ENCODE measurements around the gene TUBA4A. TPM values are rescaled to one million over a fixed set of nuclear protein-coding genes. Genes with fewer than 3 reads are reported as not detected.

TUBA4A gene
- total RNA-seq, 4 donors from 2014 or later, result 8.0 to 24.6 (median 9.4) TPM

DNA sequence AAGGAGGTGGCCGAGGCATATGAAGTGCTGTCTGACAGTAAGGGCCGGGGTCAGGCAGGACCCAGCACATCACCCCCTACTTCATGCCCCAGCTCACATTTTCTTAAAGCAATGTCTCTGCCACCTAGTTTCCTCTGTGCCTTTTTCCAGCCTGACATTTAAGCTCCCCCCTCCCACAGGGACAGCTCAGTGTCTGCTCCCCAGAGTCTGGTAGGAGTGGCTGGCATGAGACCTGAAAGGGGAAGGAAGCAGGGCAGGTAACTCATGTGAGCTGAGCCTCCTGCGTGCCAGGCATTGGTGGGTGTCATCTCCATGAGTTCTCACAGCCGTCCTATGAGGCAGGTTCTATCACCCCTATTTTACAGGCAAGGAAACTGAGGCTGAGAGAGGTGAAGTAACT lies 26.9 kb upstream of the TUBA4A start:
- WGBS, 2 donors, result 79 to 86% methylated on average over 4 of the region's 4 CpGs
- H3K4me3 ChIP-seq, result peak overlapping the region in 3 of 4 donors; percentile 82 to 95 (median 85)
- H3K4me1 ChIP-seq, result peaks cover 0 to 73% (median 35%) of the 10 kb centered on the region in 4 donors
- TF ChIP-seq CTCF (IDR thresholded peaks at IDR 0.05) (no peak), POLR2A (IDR thresholded peaks at IDR 0.05) (no peak), EP300 (IDR thresholded peaks at IDR 0.05) (no peak)
- H3K9me3 ChIP-seq, result no peaks in the 10 kb centered on the region
- no peak for DNase-seq (ENCODE audit: low spot score in 2 of 2)
- H3K27ac ChIP-seq, result peak overlapping the region; percentile 94 to 100 (median 100)
- H3K27me3 ChIP-seq, result no peaks in the 10 kb centered on the region
- H3K36me3 ChIP-seq, result peaks cover 0 to 52% (median 6%) of the 10 kb centered on the region in 3 donors

DNA sequence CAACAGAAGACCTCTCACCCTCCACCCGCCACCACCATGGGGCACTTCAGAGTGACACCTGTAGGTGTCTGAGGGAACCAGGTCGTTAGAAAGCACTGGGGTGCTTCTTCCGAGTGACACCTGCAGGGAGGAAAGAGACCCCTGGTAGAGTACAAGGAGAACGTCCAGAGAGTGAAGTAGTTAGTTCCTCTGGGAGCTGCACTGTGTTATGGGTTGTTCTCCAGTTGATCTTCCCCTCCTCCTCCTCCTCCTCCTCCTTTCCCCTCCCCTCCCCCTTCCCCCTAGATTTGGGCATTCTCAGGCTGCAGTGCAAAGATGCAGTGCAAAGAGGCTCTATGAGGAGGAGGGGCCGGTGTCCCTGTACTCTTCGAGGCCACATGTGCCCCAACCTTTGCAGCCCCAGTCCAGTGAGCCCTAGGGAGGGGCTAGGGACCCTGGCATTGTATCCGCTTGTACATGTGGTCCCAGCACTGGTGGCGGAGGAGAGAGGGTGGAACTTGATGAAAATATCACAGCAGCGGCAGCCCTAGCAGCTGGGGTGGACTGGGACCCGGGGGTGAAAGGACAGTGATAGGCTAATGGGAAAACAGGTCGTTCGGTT lies 26.3 kb upstream of the TUBA4A start:
- Histone ChIP-seq H3K4me3 (peak overlapping the region; percentile 65 to 95 (median 84)), H3K9me3 (no peaks in the 10 kb centered on the region), H3K27me3 (no peaks in the 10 kb centered on the region), H3K36me3 (peaks cover 0 to 46% (median 3%) of the 10 kb centered on the region in 3 donors), H3K4me1 (peaks cover 0 to 66% (median 30%) of the 10 kb centered on the region in 4 donors), H3K27ac (peak overlapping the region; percentile 94 to 100 (median 100))
- TF ChIP-seq POLR2A (IDR thresholded peaks at IDR 0.05) (no peak), CTCF (IDR thresholded peaks at IDR 0.05) (no peak), EP300 (IDR thresholded peaks at IDR 0.05) (no peak)
- DNase-seq (ENCODE audit: low spot score in 2 of 2), result no peak
- 30 to 43% methylated on average over 11 to 12 of the region's 12 CpGs for WGBS, 2 donors

DNA sequence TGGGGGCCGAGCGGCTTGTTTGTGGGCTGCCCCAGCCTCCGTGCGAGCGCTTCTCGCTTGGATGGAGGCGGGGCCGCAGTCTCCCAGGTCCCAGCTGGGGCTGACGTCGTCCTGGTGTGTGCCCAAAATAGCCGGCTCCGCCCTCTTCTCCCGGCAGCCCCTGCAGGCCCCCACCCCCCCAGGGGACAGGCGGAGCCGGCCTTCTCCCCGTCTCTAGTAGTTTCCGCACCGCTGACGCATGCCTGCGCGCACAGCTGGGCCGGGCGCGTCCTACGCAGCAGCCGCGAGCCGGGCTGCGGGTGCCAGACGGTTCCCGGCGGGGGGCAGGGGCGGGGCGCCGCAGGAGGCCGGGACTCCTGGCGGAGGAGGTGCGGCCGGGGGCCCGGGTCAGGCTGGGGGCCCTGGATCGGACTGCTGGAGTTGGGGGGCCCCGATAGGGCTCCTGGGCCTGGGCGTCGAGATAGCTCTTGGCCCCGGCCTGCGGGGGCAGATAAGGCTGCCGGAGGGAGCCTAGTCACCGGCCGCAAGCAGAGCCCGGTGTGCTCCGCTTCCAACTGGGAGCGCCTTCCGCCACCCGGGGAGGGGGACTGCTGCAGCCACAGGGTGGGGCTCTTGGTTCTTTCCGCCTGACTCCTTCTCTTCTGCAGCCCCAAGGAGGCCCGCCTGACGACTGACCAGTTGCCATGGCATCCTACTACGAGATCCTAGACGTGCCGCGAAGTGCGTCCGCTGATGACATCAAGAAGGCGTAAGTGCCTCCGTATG lies 25.6 kb upstream of the TUBA4A start, which contains the start of gene DNAJB2:
DNAJB2 (plus strand) TSS at position 216 of the 765 bp plus-strand sequence; CDS start at position 684, 468 bp downstream.
- Histone ChIP-seq H3K27ac (peak within 1 kb of the TSS; percentile 94 to 100 (median 100)), H3K4me1 (peaks cover 0 to 59% (median 29%) of the 10 kb centered on the region in 4 donors), H3K9me3 (no peaks in the 10 kb centered on the region), H3K4me3 (peak within 1 kb of the TSS; percentile 65 to 95 (median 84)), H3K27me3 (no peaks in the 10 kb centered on the region), H3K36me3 (peaks cover 0 to 39% (median 0%) of the 10 kb centered on the region in 3 donors)
- DNase-seq (ENCODE audit: low spot score in 2 of 2), result peak; percentile 96 to 97
- peak; percentile 98 to 99 for TF ChIP-seq EP300 (IDR thresholded peaks at IDR 0.05)
- peak; percentile 90 to 95 for TF ChIP-seq POLR2A (IDR thresholded peaks at IDR 0.05)
- TF ChIP-seq CTCF (IDR thresholded peaks at IDR 0.05), result peak in 2 of 5 experiments; percentile 30 to 49
- WGBS, 2 donors, result 0% methylated on average over 8 to 40 of the region's 65 CpGs

DNA sequence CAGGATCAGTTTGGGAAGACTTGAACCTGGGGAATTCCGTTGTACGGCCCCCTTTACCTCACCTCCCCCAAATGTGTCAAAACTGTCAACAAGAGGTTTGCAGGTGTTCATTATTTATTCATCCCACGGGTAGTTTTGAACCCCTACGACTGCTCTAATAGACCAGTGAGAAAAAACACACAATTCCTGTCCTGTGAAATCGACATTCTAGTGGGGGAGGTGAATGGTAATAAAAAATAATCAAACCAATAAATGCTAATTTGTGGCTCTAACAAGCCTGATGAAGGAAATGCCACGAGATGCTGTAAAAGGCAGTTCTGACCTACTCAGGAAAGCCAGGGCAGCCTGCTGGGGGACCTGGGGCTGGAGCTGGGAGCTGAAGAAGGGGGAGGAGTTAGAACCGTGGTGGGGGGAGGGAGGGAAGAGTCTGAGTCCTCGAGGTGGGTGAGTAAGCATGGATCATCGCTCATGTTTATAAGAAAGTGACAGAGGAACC lies 25.0 kb upstream of the TUBA4A start:
- WGBS, 2 donors, result 10 to 19% methylated on average over 9 of the region's 9 CpGs

More for the DNA sequence above, 25.0 kb upstream of the TUBA4A start:
- H3K9me3 ChIP-seq, result no peaks in the 10 kb centered on the region
- no peak for DNase-seq (ENCODE audit: low spot score in 2 of 2)
- peak overlapping the region; percentile 94 to 100 (median 100) for H3K27ac ChIP-seq
- TF ChIP-seq EP300 (IDR thresholded peaks at IDR 0.05), result no peak
- no peak for TF ChIP-seq POLR2A (IDR thresholded peaks at IDR 0.05)
- TF ChIP-seq CTCF (IDR thresholded peaks at IDR 0.05), result no peak
- peaks cover 0 to 55% (median 28%) of the 10 kb centered on the region in 4 donors for H3K4me1 ChIP-seq
- H3K36me3 ChIP-seq, result peaks cover 0 to 33% (median 0%) of the 10 kb centered on the region in 3 donors
- peak overlapping the region; percentile 6 to 95 (median 75) for H3K4me3 ChIP-seq
- H3K27me3 ChIP-seq, result no peaks in the 10 kb centered on the region

Measured in tibial nerve (tissue), 4 donors.